ENCODE results near the gene ADGRL4.

ADGRL4 gene

DNA sequence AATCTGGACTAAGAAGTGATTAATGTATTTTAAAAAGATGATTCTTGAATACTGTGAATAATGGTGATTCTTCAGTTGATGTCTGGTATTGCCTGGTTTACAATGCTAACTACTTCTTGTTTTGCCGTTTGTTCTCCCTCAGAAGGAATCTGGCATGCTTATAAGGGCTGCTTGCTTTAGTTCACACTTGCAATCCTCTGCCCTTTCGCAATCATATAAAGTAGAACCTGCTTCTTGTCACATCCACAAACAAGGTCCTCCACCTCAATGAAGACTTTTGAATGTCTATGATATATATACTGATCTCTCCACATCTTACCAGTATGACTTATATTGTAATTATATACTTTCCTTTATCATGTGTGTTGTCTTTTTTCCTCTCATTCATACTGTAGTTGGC is 92.6 kb downstream of the ADGRL4 start:
- Histone ChIP-seq H3K9me3 (no peaks in the 10 kb centered on the region), H3K4me3 (ENCODE audit: low read depth, low read length) (no peak overlapping the region), H3K4me1 (no peaks in the 10 kb centered on the region), H3K36me3 (no peaks in the 10 kb centered on the region), H3K27me3 (no peaks in the 10 kb centered on the region)
- TF ChIP-seq, protein P1, sequence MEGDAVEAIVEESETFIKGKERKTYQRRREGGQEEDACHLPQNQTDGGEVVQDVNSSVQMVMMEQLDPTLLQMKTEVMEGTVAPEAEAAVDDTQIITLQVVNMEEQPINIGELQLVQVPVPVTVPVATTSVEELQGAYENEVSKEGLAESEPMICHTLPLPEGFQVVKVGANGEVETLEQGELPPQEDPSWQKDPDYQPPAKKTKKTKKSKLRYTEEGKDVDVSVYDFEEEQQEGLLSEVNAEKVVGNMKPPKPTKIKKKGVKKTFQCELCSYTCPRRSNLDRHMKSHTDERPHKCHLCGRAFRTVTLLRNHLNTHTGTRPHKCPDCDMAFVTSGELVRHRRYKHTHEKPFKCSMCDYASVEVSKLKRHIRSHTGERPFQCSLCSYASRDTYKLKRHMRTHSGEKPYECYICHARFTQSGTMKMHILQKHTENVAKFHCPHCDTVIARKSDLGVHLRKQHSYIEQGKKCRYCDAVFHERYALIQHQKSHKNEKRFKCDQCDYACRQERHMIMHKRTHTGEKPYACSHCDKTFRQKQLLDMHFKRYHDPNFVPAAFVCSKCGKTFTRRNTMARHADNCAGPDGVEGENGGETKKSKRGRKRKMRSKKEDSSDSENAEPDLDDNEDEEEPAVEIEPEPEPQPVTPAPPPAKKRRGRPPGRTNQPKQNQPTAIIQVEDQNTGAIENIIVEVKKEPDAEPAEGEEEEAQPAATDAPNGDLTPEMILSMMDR (IDR thresholded peaks at IDR 0.05; ENCODE audit: low read depth, low read length), result no peak
- no peak for DNase-seq

- H3K9me3 ChIP-seq, result no peaks in the 10 kb centered on the region
- no peak for DNase-seq
- H3K4me3 ChIP-seq (ENCODE audit: low read depth, low read length), result no peak overlapping the region
- H3K36me3 ChIP-seq, result no peaks in the 10 kb centered on the region
- TF ChIP-seq, protein P1 (IDR thresholded peaks at IDR 0.05; ENCODE audit: low read depth, low read length), result no peak
- H3K4me1 ChIP-seq, result no peaks in the 10 kb centered on the region
- H3K27me3 ChIP-seq, result no peaks in the 10 kb centered on the region
These were observed 94.3 kb downstream of the ADGRL4 start for GRCh38 chr1:78911956-78912880.

DNA sequence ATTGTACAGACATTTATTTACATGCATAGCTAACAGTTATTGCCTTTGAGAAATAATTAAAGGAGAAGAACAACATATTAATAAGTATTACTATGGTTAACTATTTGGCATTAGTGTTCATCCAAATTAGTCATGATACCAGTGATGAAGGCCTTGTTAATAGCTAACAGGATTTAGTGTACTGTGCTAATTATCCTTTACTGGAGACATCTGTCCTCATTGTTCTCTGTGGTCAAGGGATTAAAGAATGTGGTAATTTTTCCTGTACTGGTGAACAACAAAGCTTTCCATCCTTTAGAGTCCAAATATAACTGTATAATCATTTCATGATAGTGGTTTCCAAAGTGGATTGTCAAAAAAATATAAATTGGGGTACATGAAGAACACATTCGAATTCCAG is 103.9 kb downstream of the ADGRL4 start:
- Histone ChIP-seq H3K4me1 (no peaks in the 10 kb centered on the region), H3K9me3 (no peaks in the 10 kb centered on the region), H3K36me3 (no peaks in the 10 kb centered on the region), H3K27me3 (no peaks in the 10 kb centered on the region), H3K4me3 (ENCODE audit: low read depth, low read length) (no peak overlapping the region)
- TF ChIP-seq, protein P1 (IDR thresholded peaks at IDR 0.05; ENCODE audit: low read depth, low read length), result no peak
- DNase-seq, result no peak

DNA sequence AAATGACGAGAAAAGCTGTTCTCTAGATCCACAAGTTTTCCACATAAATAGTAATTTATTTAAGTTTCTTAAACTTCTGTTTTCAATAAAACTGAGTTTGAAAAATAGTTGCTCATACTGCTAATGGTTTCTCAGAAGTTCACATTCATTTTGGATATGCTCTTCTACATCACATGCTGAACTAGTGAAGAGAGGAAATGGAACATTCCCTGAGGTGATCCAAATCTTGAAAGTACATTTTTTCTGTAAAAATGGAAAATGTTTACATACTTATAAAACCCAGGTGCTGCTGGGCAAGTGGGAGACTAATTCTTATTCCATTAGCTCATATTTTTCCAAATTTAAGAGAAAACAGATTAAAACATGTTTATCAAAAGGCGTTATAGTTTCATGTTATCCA is 111.7 kb downstream of the ADGRL4 start:
- Histone ChIP-seq H3K4me3 (ENCODE audit: low read depth, low read length) (no peak overlapping the region), H3K4me1 (no peaks in the 10 kb centered on the region), H3K9me3 (no peaks in the 10 kb centered on the region), H3K27me3 (no peaks in the 10 kb centered on the region), H3K36me3 (no peaks in the 10 kb centered on the region)
- TF ChIP-seq, protein P1 (IDR thresholded peaks at IDR 0.05; ENCODE audit: low read depth, low read length), result no peak
- no peak for DNase-seq

DNA sequence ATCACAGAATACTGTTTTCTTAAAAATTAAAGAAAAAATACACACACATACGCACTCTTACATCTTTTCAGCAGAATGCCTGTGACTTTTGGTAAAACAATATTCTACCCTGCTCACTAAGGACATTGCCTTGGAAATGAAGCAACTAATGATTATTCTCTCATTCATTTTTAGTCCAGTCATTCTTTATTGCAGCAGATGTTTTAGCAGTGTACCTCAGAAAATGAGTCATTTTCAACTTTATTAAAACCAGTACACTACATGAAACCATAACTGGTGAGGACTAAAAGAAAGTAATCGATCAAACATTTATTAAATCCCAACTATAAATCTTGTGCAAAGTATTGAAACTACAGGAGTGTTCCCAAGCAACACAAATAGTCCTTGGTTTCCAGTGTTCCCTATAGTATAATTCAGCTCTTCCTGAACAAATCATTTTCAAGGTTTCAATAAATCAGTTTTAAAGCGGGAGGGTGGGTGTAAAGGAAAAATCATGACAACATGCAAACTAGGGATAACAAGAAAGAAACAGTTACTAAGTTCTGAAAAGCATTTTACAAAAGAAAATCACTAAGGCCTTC is 114.2 kb downstream of the ADGRL4 start:
- no peaks in the 10 kb centered on the region for H3K9me3 ChIP-seq
- H3K36me3 ChIP-seq, result no peaks in the 10 kb centered on the region
- no peaks in the 10 kb centered on the region for H3K4me1 ChIP-seq
- no peak for DNase-seq
- TF ChIP-seq, protein P1 (IDR thresholded peaks at IDR 0.05; ENCODE audit: low read depth, low read length), result no peak
- no peaks in the 10 kb centered on the region for H3K27me3 ChIP-seq
- no peak overlapping the region for H3K4me3 ChIP-seq (ENCODE audit: low read depth, low read length)

DNA sequence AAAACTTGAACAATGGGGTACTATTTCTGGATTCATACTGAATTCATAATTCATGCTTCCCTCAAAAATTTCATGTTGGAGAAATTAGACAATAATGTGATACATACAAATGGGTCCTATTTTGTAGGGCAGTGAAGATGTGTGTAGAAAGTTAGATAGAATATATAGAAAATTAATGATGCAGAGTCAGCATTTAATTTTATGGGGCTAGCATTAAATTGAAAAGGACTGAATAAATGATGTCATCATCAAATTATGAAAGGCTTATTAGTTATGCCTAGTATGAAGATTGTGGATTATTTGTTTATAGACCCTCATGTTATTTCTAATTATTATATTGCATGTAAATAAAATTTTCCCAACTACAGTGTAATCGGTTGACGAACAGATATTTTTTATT is 119.1 kb downstream of the ADGRL4 start:
- no peaks in the 10 kb centered on the region for H3K36me3 ChIP-seq
- TF ChIP-seq, protein P1 (IDR thresholded peaks at IDR 0.05; ENCODE audit: low read depth, low read length), result no peak
- DNase-seq, result no peak

More for the DNA sequence above, 119.1 kb downstream of the ADGRL4 start:
- Histone ChIP-seq H3K4me3 (ENCODE audit: low read depth, low read length) (no peak overlapping the region), H3K9me3 (no peaks in the 10 kb centered on the region), H3K4me1 (no peaks in the 10 kb centered on the region), H3K27me3 (no peaks in the 10 kb centered on the region)
